GM20000 (cell line): Measurements from ENCODE around the gene FCER2.

ENCODE experiments used
- DNase-seq: peaks from one replicate; pipeline ENCODE4 v3.0.0; 2012; ENCODE audit warnings: low spot score
- CTCF ChIP-seq: IDR thresholded peaks from 2 replicates; pipeline ENCODE4 v1.5.1; 2012; ENCODE audit warnings: mild to moderate bottlenecking, control low read depth; ENCODE audit errors: extremely low read depth, missing control alignments

FCER2 gene

GRCh38 chr19:7643031-7643415, 58.9 kb downstream of the FCER2 start:
- no peak for TF ChIP-seq CTCF
- DNase-seq = no peak

GRCh38 chr19:7642295-7643030, 59.5 kb downstream of the FCER2 start:
- no peak for DNase-seq
- TF ChIP-seq CTCF = no peak

- TF ChIP-seq CTCF = no peak
- no peak for DNase-seq
These were observed 60.3 kb downstream of the FCER2 start for GRCh38 chr19:7641290-7642276.

- TF ChIP-seq CTCF = no peak
- DNase-seq = no peak
These were observed 61.1 kb downstream of the FCER2 start for GRCh38 chr19:7640803-7641202.

GRCh38 chr19:7639863-7640348, 62.0 kb downstream of the FCER2 start:
- TF ChIP-seq CTCF = no peak
- DNase-seq = no peak

- DNase-seq = no peak
- no peak for TF ChIP-seq CTCF
These were observed 63.0 kb downstream of the FCER2 start for GRCh38 chr19:7638802-7639465.
